HL-60/S4 (cell line): Measurements from ENCODE around the gene PRR19.

Experiments
- in situ Hi-C: fragments of 300-500 bp; cut with MboI; formaldehyde crosslinking; loops from 2 replicates; pipeline ENCODE4 v1.14.3; 2022; ENCODE audit warnings: low sequenced_read_pairs

The PRR19 gene

DNA sequence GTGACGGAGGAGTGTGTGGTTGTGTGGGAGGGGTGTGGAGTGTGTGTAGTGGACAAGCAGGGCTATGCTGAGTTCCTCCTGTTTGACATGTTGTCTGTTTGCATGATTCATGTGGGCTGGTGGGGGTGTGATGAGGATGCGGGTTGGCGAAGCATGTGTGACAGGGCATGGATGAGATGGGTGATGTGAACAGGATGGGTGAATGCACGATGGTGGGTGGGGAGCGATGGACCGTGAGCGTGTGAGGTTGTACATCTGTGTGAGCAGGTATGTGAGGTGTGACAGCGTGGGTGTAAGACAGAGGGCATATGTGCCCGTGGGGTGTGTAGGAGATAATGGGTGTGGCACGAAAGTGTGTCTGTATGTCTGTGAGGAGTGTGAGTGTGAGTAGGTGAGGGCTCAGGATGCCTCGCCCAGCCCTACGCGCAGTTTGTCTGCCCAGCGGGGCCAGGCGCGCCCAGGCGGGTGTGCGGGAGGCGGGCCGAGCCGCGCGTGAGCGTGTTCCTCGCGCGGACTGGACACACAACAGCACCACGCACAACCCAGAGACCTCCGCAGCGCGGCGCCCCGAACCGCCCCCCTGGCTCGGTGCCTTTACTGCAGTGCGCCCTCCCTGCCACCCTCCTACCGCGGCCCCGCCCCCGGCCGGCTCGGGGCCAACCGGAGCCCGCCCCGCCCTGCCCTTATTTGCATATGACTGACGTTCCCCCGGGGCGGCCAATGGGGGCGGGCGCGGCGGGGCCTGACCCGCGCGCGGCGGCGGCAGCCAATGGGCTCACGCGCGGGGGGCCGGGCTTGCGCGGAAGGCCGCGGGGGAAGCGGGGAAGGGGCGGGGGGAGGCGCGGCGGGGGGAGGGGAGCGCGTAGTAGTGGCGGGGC lies 18.5 kb upstream of the PRR19 start:
- in situ Hi-C loops: no loop called here

DNA sequence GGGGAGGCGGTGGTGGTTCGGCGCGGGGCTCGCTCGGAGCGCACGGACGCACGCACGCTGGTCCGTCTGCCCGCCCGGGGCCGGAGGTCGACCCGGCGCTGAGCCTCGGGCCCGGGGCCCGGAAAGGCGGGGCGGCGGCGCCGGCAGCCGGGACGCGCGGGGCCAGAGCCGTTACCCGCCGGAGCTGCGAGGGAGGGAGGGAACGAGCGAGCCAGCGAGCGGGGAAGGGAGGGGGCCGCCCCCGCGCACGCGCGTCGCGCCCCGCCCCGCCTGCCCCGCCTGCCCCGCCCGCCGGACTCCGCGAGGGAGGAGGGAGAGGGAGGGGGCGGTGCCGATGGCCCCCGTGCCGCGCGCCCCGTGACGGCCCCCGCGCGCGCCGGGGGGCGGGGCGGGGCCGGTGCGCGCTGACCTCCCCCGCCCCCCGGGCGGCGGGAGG lies 17.8 kb upstream of the PRR19 start:
- in situ Hi-C loops: no loop called here

DNA sequence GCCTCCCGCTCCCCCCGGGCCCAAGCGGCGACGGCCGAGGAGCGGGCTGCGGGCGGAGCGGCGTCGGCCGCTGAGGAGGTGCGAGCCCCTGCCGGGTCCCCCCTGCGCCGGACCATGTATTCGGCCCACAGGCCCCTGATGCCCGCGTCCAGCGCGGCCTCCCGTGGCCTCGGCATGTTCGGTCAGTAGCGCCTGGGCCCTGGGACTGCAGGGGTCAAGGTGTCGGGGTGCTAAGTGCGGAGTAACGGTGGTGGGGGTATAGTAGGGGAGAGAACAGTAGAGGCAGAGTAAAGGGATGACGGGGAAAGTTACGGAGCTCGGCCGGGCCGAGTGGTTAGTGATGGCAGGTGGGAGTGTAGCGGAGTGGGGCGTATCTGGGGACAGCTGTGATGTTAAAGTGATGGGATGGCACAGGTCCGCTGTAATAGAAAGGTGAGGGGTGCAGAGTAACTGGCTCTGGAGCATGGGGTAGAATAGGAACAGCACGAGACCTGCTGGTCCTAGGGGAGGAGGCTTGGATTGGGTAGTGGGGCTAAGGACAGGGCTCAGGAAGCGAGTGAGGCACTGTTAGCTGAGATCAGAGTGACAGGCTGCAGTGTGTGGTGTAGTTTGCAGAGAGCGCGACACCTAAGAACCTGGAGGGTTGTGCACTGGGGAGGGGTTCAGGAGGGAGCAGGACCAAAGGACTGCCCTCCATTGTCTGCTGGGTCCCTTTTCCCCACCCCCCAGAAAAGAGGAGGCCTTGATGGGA lies 17.2 kb upstream of the PRR19 start:
- in situ Hi-C loops: no loop called here

- in situ Hi-C loops: no loop called here
These were observed 16.4 kb upstream of the PRR19 start for GRCh38 chr19:42285541-42285941.

DNA sequence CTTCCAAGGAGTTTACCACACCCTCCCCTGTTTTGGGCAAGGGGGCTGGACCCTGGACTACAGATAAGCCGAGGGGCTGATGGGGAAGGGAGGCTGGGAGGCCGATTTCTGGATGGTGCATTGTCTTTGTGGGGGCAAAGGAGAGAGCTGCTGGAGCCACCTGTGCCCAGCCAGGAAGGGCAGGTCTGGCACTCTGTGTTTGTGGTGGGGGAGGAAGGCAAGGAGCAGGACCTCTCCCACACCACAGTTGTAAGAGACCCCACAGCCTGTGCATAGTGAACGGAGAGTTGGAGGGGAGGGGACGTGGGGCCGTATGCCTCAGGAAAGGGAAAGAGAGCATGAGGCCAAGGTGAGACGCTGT lies 16.0 kb upstream of the PRR19 start:
- in situ Hi-C loops: no loop called here

DNA sequence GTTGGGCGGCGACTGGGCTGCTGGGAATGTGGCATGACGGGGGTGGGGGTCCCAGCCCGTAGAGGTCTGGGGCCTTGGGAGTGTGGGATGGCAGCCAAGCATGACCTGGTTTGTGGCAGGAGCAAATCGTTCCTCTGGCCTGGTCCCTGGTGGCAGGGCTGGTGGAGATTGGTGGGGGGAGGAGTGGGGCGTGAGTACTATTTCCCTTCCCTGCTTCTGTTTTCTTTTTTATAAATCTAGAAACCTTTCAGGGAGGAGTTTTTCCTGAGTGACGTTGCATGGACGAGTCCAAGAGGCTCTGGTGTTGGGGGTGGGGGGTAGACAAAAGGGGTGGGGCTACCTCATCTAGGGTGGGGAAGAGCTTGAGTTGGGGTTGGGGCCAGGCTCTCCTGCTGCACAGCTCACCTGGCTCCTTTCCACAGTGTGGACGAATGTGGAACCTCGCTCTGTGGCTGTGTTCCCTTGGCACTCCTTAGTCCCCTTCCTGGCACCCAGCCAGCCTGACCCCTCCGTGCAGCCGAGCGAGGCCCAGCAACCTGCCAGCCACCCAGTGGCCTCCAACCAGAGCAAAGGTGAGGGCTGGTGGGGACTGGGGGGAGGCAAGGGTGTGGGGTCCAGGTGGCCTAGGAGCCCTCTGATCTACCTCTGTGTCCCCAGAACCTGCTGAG lies 15.4 kb upstream of the PRR19 start:
- in situ Hi-C loops: no loop called here

DNA sequence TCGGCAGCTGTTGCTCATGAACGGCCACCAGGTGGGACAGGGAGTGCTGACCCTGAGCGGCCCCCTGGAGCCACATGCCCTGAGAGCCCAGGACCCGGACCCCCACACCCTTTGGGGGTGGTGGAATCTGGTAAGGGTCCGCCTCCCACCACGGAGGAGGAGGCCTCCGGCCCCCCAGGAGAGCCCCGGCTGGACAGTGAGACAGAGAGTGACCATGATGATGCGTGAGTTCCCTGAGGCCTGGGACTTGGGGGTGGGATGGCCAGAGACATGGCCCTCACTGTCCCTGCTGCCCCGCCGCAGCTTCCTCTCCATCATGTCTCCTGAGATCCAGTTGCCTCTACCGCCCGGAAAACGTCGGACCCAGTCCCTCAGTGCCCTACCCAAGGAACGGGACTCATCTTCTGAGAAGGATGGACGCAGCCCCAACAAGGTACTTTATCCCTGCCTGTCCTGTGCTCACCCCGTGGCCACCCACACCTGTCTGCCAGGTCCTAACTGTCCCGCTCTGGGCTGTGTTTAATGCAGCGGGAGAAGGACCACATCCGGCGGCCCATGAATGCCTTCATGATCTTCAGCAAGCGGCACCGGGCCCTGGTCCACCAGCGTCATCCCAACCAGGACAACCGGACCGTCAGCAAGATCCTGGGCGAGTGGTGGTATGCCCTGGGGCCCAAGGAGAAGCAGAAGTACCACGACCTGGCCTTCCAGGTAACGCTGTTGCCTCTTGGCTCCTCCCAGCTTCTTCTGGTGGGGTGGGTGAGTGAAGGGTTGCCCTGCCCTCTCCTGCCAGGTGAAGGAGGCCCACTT lies 14.7 kb upstream of the PRR19 start:
- in situ Hi-C loops: no loop called here

DNA sequence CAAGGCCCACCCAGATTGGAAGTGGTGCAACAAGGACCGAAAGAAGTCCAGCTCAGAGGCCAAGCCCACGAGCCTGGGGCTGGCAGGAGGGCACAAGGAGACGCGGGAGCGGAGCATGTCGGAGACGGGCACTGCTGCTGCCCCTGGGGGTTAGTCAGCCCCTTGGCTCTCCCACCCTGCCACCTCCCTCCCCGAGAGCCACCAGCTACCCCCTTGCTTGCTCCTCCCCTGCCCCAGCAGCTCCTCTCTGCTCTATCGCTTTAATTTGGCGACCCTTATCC lies 14.2 kb upstream of the PRR19 start:
- in situ Hi-C loops: no loop called here

GRCh38 chr19:42288387-42288786 lies 13.5 kb upstream of the PRR19 start:
- in situ Hi-C loops: no loop called here

- in situ Hi-C loops: no loop called here
These were observed 12.9 kb upstream of the PRR19 start for GRCh38 chr19:42288881-42289555.

GRCh38 chr19:42289556-42290041 lies 12.3 kb upstream of the PRR19 start:
- in situ Hi-C loops: no loop called here

DNA sequence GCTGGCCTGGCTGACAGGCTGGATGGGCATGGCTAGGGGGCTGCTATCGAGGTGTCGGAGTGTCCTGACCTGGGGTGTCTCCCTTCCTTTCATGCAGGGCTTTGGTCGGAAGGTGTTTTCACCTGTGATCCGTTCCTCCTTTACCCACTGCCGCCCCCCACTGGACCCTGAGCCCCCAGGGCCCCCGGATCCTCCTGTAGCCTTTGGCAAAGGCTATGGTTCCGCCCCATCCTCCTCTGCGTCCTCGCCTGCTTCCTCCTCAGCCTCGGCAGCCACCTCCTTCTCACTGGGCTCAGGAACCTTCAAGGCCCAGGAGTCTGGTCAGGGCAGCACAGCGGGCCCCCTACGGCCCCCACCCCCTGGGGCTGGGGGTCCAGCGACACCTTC lies 11.8 kb upstream of the PRR19 start:
- in situ Hi-C loops: no loop called here

DNA sequence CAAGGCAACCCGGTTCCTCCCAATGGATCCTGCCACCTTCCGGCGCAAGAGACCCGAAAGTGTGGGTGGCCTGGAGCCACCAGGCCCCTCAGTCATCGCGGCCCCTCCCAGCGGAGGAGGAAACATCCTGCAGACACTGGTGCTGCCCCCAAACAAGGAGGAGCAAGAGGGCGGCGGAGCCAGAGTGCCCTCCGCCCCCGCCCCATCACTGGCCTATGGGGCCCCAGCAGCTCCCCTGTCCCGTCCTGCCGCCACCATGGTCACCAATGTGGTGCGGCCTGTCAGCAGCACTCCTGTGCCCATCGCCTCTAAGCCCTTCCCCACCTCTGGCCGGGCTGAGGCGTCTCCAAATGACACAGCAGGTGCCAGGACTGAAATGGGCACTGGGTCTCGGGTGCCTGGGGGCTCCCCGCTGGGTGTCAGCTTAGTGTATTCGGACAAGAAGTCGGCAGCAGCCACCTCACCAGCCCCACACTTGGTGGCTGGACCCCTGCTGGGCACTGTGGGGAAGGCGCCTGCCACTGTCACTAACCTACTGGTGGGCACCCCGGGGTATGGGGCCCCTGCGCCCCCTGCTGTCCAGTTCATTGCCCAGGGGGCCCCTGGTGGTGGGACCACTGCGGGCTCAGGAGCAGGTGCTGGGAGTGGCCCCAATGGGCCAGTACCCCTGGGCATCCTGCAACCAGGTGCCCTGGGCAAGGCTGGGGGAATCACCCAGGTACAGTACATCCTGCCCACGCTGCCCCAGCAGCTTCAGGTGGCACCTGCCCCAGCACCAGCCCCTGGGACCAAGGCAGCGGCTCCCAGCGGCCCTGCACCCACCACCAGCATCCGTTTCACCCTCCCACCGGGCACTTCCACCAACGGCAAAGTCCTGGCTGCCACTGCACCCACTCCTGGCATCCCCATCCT lies 11.2 kb upstream of the PRR19 start:
- in situ Hi-C loops: no loop called here

DNA sequence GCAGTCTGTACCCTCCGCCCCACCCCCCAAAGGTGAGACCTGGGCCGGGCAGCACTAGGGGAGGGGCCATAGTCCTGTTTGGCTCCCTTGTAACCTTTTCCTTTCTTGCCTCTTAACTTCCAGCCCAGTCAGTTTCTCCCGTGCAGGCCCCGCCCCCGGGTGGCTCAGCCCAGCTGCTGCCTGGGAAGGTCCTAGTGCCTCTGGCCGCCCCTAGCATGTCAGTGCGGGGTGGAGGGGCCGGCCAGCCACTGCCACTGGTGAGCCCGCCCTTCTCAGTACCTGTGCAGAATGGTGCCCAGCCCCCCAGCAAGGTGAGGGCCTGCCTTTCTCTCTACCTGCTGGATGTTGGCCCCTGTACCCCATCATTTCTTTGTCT lies 10.5 kb upstream of the PRR19 start:
- in situ Hi-C loops: no loop called here

GRCh38 chr19:42292042-42292960 lies 9.6 kb upstream of the PRR19 start:
- in situ Hi-C loops: no loop called here

DNA sequence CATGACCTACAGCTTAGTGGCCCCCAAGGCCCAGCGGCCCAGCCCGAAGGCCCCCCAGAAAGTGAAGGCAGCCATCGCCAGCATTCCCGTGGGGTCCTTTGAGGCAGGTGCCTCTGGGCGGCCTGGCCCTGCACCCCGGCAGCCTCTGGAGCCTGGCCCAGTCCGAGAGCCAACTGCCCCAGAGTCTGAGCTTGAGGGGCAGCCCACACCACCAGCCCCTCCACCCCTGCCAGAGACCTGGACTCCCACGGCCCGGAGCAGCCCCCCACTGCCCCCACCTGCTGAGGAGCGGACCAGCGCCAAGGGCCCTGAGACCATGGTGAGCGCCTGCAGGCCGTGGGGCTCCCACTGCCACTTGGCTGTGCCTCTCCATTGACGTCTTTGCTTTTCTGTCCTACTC lies 9.0 kb upstream of the PRR19 start:
- in situ Hi-C loops: no loop called here

GRCh38 chr19:42293540-42293939 lies 8.4 kb upstream of the PRR19 start:
- in situ Hi-C loops: no loop called here

DNA sequence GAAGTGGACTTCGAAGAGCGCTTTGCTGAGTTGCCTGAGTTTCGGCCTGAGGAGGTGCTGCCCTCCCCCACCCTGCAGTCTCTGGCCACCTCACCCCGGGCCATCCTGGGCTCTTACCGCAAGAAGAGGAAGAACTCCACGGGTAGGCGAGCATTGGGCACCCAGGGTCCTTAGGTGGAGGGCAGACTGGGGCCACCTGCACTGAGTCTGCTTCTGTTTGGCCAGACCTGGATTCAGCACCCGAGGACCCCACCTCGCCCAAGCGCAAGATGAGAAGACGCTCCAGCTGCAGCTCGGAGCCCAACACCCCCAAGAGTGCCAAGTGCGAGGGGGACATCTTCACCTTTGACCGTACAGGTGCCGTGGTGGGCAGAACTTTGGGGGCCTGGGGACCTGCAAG lies 8.0 kb upstream of the PRR19 start:
- in situ Hi-C loops: no loop called here
